ENCODE data around the gene CORIN.
"Not testable (repeated sequence)": the region's sequence is repeated elsewhere in the genome, so short reads cannot be mapped to it uniquely, and the experiment has no call there.

Gene CORIN

GRCh38 chr4:47719576-47719975 is 118.3 kb downstream of the CORIN start:
- no peak for DNase-seq

- no peak for DNase-seq
Observed at GRCh38 chr4:47718696-47719095, 119.2 kb downstream of the CORIN start.

GRCh38 chr4:47717188-47717587 is 120.7 kb downstream of the CORIN start:
- DNase-seq, result no peak

- DNase-seq, result peak; percentile 66
Observed at GRCh38 chr4:47715716-47716416, 122.0 kb downstream of the CORIN start.

- DNase-seq, result no peak
Observed at GRCh38 chr4:47714269-47714668, 123.6 kb downstream of the CORIN start.

- no peak for DNase-seq
Observed at GRCh38 chr4:47713129-47713834, 124.6 kb downstream of the CORIN start.

GRCh38 chr4:47711646-47712045 is 126.2 kb downstream of the CORIN start:
- DNase-seq, result no peak

GRCh38 chr4:47711183-47711582 is 126.7 kb downstream of the CORIN start:
- DNase-seq, result no peak

- DNase-seq, result not testable (repeated sequence)
Observed at GRCh38 chr4:47706352-47706751, 131.5 kb downstream of the CORIN start.

- DNase-seq, result peak; percentile 34
Observed at GRCh38 chr4:47705326-47705981, 132.4 kb downstream of the CORIN start.

GRCh38 chr4:47704693-47705325 is 133.1 kb downstream of the CORIN start:
- peak; percentile 72 for DNase-seq

GRCh38 chr4:47703956-47704355 is 133.9 kb downstream of the CORIN start:
- DNase-seq, result no peak

GRCh38 chr4:47703008-47703407 is 134.9 kb downstream of the CORIN start:
- no peak for DNase-seq

GRCh38 chr4:47701286-47701685 is 136.6 kb downstream of the CORIN start:
- DNase-seq, result no peak

- DNase-seq, result no peak
Observed at GRCh38 chr4:47698837-47699236, 139.0 kb downstream of the CORIN start.

GRCh38 chr4:47696823-47697222 is 141.0 kb downstream of the CORIN start:
- DNase-seq, result no peak

GRCh38 chr4:47695260-47695659 is 142.6 kb downstream of the CORIN start:
- DNase-seq, result no peak

GRCh38 chr4:47694322-47694721 is 143.5 kb downstream of the CORIN start:
- DNase-seq, result no peak

- DNase-seq, result peak; percentile 90
Observed at GRCh38 chr4:47692691-47693090, 145.2 kb downstream of the CORIN start.

GRCh38 chr4:47691757-47692383 is 146.0 kb downstream of the CORIN start:
- not testable (repeated sequence) for DNase-seq

GRCh38 chr4:47690611-47691010 is 147.3 kb downstream of the CORIN start:
- no peak for DNase-seq

GRCh38 chr4:47686294-47686872 is 151.5 kb downstream of the CORIN start:
- no peak for DNase-seq

- no peak for DNase-seq
Observed at GRCh38 chr4:47675806-47676205, 162.1 kb downstream of the CORIN start.
